ENCODE measurements around the gene HCLS1.
"Not testable (repeated sequence)": the region's sequence is repeated elsewhere in the genome, so short reads cannot be mapped to it uniquely, and the experiment has no call there.

The HCLS1 gene

DNA sequence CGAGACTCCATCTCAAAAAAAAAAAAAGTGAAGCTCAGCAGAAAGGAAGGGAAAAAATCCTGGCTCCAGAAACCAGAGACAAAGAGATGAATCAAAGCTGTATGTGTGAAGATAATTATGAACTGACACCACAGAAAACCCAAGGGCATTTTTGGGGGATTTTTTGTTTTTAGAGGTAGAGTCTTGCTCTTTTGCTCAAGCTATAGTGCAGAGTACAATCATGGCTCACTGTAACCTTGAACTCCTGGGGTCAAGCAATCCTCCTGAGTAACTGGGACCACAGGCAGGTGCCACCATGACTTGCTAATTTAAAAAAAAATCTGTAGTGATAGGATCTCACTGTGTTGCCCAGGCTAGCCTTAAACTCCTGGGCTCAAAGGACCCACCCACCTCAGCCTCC is 22.8 kb downstream of the HCLS1 start:
- Mint-ChIP-seq H3K4me1 (ENCODE audit: low read depth) (peaks cover 29% of the 10 kb centered on the region), H3K36me3 (ENCODE audit: low read depth) (peaks cover 84% of the 10 kb centered on the region), H3K9me3 (no peaks in the 10 kb centered on the region), H3K27ac (peak overlapping the region; percentile 81), H3K4me3 (no peak overlapping the region), H3K27me3 (no peaks in the 10 kb centered on the region)

DNA sequence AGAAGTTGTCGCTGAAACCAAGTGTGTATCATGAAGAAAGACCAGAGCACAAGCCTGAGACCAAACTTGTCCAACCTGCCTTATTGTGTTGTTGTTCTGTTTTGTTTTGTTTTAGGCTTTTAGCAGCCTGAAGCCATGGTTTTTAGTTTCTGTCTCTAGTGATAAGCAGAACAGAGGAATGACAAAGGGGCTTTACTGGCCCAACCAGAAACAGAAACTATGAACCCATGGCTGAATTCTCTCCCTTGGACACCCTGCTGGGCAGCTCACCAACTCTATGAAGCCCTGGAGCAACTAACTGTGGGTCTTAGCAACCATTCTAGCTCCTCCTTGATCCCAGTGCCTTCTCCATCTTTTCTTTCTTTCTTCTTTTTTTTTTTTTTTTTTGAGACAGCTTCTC is 30.3 kb downstream of the HCLS1 start:
- H3K36me3 Mint-ChIP-seq (ENCODE audit: low read depth), result peaks cover 50% of the 10 kb centered on the region
- no peaks in the 10 kb centered on the region for H3K9me3 Mint-ChIP-seq
- H3K4me3 Mint-ChIP-seq, result no peak overlapping the region
- H3K27ac Mint-ChIP-seq, result peak overlapping the region; percentile 22
- no peaks in the 10 kb centered on the region for H3K27me3 Mint-ChIP-seq
- no peaks in the 10 kb centered on the region for H3K4me1 Mint-ChIP-seq (ENCODE audit: low read depth)

DNA sequence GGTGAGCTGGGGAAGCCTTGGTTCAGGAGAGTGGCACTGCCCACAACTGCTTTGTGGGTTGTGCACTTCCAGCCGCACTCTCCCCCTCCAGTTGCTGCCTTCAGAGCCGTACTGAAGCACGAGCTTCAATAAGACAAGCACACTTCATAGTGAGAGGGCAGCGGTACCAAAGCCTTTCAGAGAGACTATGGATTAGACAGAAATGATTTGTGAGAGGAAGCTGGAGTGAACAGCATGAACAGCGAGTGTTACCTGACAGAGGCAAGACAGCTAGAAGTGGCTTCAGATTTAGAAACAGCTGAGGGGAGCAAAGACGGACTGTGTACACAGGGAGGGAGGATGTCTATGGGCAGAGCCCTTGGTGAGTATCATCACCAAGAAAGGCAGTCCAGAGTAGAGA is 31.1 kb downstream of the HCLS1 start:
- H3K4me1 Mint-ChIP-seq (ENCODE audit: low read depth), result no peaks in the 10 kb centered on the region
- no peak overlapping the region for H3K27ac Mint-ChIP-seq
- H3K27me3 Mint-ChIP-seq, result no peaks in the 10 kb centered on the region
- no peak overlapping the region for H3K4me3 Mint-ChIP-seq
- H3K9me3 Mint-ChIP-seq, result no peaks in the 10 kb centered on the region
- peaks cover 43% of the 10 kb centered on the region for H3K36me3 Mint-ChIP-seq (ENCODE audit: low read depth)

DNA sequence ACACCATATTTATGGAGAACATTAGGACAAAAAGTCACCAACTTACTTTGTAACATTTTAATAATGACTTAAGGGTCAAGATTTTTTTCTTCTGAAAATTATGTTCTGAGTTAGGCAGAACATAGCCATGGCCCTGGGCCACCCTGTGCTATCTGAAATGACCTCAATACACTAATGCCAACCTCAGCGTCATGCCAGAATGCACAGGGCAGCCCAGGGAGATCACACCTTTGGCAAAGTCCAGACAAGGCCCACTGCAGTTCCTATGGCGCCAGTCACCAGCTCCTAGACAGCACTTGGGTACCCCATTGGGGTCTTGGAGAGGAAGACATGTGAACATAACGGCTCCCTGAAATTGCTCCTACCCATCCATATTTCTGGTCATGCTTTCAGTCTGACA is 33.1 kb downstream of the HCLS1 start:
- no peak overlapping the region for H3K4me3 Mint-ChIP-seq
- peaks cover 28% of the 10 kb centered on the region for H3K36me3 Mint-ChIP-seq (ENCODE audit: low read depth)
- no peaks in the 10 kb centered on the region for H3K9me3 Mint-ChIP-seq
- no peaks in the 10 kb centered on the region for H3K27me3 Mint-ChIP-seq
- H3K27ac Mint-ChIP-seq, result no peak overlapping the region
- H3K4me1 Mint-ChIP-seq (ENCODE audit: low read depth), result no peaks in the 10 kb centered on the region

DNA sequence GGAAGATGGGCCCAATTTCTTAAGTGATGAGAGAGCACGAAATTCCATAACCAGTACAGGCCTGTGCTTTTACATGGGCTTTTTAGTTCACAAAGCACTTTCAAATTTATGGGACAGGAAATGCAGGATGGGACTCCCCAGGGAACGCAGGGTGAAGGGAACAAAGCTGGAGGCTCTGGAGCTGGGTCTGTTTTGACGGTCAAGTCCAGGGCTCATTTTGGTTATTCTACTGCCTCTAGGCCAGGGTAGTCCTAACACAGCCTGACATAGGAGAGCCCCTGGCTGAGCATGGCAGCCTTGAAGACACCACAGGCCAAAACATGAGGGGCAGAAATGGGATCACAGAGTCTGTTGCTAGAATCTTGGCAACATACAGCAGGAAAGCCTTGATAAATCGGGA is 33.5 kb downstream of the HCLS1 start:
- H3K4me3 Mint-ChIP-seq, result no peak overlapping the region
- no peak overlapping the region for H3K27ac Mint-ChIP-seq
- peaks cover 24% of the 10 kb centered on the region for H3K36me3 Mint-ChIP-seq (ENCODE audit: low read depth)
- no peaks in the 10 kb centered on the region for H3K9me3 Mint-ChIP-seq
- H3K27me3 Mint-ChIP-seq, result no peaks in the 10 kb centered on the region
- no peaks in the 10 kb centered on the region for H3K4me1 Mint-ChIP-seq (ENCODE audit: low read depth)

DNA sequence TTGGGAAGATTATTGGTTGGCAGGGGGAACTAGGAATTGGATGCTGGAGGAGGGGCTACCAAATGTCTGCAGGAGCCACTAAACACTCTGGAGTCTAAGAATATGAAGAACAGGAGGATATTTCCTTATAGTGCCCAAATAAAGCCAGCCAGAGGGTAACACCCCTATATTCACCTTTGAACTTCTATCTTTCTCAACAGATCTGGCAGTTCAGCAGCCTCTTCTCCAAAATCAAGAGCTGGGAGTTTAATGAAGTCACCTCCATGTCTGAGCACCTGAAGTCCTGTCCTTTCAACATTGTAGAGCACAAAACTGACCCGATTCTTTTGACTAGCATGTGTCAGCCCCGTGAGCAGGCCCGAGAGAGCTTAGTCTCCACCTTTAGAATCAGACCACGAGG is 34.2 kb downstream of the HCLS1 start:
- Mint-ChIP-seq H3K4me1 (ENCODE audit: low read depth) (no peaks in the 10 kb centered on the region), H3K9me3 (no peaks in the 10 kb centered on the region), H3K4me3 (no peak overlapping the region), H3K27me3 (peaks cover 3% of the 10 kb centered on the region), H3K27ac (no peak overlapping the region), H3K36me3 (ENCODE audit: low read depth) (peaks cover 16% of the 10 kb centered on the region)

DNA sequence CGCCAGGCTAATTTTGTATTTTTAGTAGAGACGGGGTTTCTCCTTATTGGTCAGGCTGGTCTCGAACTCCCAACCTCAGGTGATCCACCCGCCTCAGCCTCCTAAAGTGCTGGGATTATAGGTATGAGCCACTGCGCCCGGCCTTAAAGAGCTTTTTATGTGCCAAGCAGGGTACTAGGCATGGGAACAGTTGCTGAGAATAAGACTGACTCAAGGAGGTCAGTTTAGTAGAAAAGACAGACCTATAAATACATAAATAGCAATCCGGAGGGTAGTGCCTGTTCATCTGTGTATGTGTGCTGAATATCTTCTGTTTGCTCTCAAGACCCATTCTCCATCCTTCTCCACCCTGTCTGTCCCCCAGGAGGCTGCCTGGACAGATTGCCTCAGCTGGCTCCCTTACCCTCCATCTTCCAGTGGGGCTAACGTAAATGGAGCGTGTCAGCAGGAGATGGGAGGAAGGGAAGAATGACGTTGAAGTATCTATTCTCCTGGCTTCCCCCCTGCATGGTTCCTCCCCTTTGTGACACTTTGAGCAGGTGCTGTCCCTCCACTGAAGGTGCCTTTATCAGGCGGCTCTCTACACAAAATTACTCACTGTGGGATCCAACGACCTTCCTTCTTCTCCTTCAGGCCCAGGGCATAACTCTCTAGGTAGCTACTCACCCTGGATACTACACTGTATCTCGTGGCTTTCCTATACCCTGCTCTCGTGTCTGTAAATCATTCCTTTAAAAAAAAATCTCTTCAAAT is 36.4 kb downstream of the HCLS1 start:
- H3K27ac Mint-ChIP-seq, result no peak overlapping the region
- no peak overlapping the region for H3K4me3 Mint-ChIP-seq
- H3K9me3 Mint-ChIP-seq, result no peaks in the 10 kb centered on the region
- no peaks in the 10 kb centered on the region for H3K36me3 Mint-ChIP-seq (ENCODE audit: low read depth)
- peaks cover 5% of the 10 kb centered on the region for H3K27me3 Mint-ChIP-seq
- no peaks in the 10 kb centered on the region for H3K4me1 Mint-ChIP-seq (ENCODE audit: low read depth)

DNA sequence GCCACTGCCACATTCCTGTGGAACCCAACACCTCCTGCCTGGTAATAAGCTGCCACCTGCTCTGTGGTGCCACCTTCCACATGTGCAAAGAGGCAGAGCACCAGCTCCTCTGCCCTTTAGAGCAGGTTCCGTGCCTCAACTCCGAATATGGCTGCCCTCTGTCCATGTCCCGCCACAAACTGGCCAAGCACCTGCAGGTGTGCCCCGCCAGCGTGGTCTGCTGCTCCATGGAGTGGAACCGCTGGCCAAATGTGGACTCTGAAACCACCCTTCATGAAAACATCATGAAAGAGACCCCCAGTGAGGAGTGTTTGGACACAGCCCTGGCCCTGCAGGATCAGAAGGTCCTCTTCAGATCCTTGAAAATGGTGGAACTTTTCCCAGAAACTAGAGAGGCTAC is 39.2 kb downstream of the HCLS1 start:
- Mint-ChIP-seq H3K27ac (no peak overlapping the region), H3K4me1 (ENCODE audit: low read depth) (no peaks in the 10 kb centered on the region), H3K4me3 (no peak overlapping the region), H3K36me3 (ENCODE audit: low read depth) (no peaks in the 10 kb centered on the region), H3K9me3 (no peaks in the 10 kb centered on the region), H3K27me3 (peaks cover 5% of the 10 kb centered on the region)

DNA sequence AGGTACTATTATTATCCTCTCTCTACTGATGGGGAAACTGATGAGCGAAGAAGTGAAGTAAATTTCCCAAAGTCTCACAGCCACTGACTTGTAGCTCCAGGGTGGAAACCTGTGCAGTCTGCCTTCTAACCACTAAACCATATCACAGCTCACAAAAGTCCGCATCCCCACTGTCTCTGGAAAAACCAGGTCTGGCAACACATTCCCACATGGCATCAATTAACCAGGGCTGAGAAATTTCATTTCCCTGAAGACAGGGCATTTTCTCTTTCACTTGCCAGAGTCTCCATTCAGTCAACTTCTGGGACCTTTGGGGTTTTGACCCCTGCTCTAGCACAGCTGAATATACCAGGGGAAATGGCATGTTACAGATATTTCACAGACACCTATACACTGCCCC is 41.0 kb downstream of the HCLS1 start:
- no peaks in the 10 kb centered on the region for H3K4me1 Mint-ChIP-seq (ENCODE audit: low read depth)
- H3K4me3 Mint-ChIP-seq, result no peak overlapping the region
- H3K36me3 Mint-ChIP-seq (ENCODE audit: low read depth), result no peaks in the 10 kb centered on the region
- no peak overlapping the region for H3K27ac Mint-ChIP-seq
- H3K9me3 Mint-ChIP-seq, result no peaks in the 10 kb centered on the region
- peaks cover 5% of the 10 kb centered on the region for H3K27me3 Mint-ChIP-seq

DNA sequence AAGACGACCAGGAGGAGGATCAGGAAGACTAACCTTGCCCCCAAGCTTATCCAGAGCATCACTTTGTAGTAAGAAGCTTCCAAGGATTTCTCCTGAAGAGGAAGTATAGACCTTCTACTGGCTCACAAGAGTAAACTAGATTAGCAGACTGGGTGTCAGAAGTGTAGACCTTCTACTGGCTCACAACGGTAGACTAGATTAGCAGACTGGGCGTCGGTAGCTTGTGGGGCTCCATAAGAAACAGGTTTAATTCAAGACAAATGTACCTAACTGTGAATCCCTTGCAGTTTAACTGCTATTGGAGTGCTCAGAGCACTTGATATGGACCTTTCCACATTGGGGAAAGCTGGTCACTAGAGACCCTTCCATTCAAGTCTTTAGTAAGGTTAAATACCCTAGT is 54.6 kb downstream of the HCLS1 start:
- H3K27ac Mint-ChIP-seq, result no peak overlapping the region
- no peaks in the 10 kb centered on the region for H3K36me3 Mint-ChIP-seq (ENCODE audit: low read depth)
- H3K4me3 Mint-ChIP-seq, result no peak overlapping the region
- H3K9me3 Mint-ChIP-seq, result no peaks in the 10 kb centered on the region
- H3K27me3 Mint-ChIP-seq, result no peaks in the 10 kb centered on the region
- no peaks in the 10 kb centered on the region for H3K4me1 Mint-ChIP-seq (ENCODE audit: low read depth)

DNA sequence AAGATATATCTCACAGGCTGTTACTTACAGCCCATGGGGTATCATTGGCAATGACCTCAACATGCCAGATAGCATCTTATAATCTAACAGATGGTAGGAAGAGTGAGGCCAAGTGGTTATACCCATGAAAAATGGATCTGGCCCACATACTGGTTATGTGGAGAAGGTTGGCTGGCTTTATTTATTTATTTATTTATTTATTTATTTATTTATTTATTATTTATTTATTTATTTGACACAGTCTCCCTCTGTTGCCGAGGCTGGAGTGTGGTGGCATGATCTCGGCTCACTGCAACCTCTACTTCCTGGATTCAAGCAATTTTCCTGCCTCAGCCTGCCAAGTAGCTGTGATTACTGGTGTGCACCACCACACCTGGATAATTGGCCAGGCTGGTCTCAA is 55.9 kb downstream of the HCLS1 start:
- no peaks in the 10 kb centered on the region for H3K4me1 Mint-ChIP-seq (ENCODE audit: low read depth)
- H3K27me3 Mint-ChIP-seq, result no peaks in the 10 kb centered on the region
- H3K9me3 Mint-ChIP-seq, result no peaks in the 10 kb centered on the region
- H3K4me3 Mint-ChIP-seq, result no peak overlapping the region
- no peak overlapping the region for H3K27ac Mint-ChIP-seq
- H3K36me3 Mint-ChIP-seq (ENCODE audit: low read depth), result no peaks in the 10 kb centered on the region

DNA sequence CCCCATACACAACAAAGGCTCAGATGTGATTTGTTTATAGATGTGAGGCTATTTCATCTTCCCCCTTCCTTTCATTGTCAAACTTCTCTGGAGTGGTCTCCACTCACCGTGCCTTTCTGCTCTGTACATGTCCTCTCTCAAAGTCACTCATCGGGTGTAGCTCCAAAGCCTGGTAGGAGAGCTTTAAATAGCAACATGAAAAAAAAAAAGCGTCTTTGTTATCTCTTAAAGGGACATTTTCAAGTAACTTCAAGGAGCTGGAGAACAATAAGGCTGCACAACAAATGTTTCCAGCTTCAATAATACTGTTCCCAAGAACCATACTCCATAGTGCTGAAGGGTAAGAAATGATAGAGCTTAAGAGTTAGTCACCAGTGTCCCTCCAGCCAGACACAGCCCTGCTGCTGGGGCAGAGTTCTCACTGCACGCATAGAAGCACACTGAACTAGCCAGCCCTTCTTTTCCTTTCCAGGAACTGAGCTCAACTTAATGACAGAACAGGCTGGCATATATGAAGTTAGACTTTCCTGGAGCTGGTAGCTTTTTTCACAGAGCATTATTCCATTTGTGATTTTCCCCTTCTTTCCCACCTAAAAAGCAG is 59.4 kb downstream of the HCLS1 start:
- Mint-ChIP-seq H3K4me1 (ENCODE audit: low read depth) (no peaks in the 10 kb centered on the region), H3K36me3 (ENCODE audit: low read depth) (no peaks in the 10 kb centered on the region), H3K27me3 (no peaks in the 10 kb centered on the region), H3K4me3 (no peak overlapping the region), H3K9me3 (no peaks in the 10 kb centered on the region), H3K27ac (no peak overlapping the region)

DNA sequence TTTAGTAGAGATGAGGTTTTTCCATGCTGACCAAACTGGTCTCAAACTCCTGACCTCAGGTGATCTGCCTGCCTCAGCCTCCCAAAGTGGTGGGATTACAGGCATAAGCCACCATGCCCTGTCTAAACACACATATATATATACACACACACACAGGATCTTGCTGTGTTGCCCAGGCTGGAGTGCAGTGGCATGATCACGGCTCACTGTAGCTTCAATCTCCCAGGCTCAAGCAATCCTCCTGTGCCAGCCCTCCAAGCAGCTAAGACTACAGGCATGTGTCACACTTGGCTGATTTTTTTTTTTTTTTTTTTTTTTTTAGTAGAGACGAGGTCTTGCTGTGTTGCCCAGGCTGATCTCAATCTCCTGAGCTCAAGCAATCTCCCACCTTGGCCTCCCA is 60.8 kb downstream of the HCLS1 start:
- H3K36me3 Mint-ChIP-seq (ENCODE audit: low read depth), result not testable (repeated sequence)

DNA sequence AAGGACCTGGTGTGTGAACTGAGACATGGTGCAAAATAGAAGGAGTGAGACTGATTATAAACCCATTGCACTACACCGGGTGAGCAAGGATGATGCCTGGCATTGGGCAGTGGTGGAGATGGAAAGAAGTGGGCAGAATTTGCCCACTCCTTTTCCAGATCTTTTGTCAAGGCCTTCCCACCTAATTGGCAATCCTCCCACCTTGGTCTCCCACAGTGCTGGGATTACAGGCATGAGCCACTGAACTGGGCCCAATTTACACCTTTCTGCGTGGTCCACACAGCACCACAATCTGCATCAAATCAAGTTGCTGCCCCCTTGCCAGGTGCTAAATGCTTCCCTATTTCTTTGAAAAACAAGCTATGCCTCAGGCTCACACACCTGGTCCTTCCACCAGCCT is 62.1 kb downstream of the HCLS1 start:
- no peaks in the 10 kb centered on the region for H3K4me1 Mint-ChIP-seq (ENCODE audit: low read depth)
- no peak overlapping the region for H3K27ac Mint-ChIP-seq
- no peaks in the 10 kb centered on the region for H3K9me3 Mint-ChIP-seq
- no peaks in the 10 kb centered on the region for H3K36me3 Mint-ChIP-seq (ENCODE audit: low read depth)
- H3K27me3 Mint-ChIP-seq, result no peaks in the 10 kb centered on the region
- H3K4me3 Mint-ChIP-seq, result no peak overlapping the region

More for the DNA sequence above, 60.8 kb downstream of the HCLS1 start:
- not testable (repeated sequence) for H3K4me1 Mint-ChIP-seq (ENCODE audit: low read depth); H3K27me3 Mint-ChIP-seq; H3K4me3 Mint-ChIP-seq; H3K27ac Mint-ChIP-seq; H3K9me3 Mint-ChIP-seq

DNA sequence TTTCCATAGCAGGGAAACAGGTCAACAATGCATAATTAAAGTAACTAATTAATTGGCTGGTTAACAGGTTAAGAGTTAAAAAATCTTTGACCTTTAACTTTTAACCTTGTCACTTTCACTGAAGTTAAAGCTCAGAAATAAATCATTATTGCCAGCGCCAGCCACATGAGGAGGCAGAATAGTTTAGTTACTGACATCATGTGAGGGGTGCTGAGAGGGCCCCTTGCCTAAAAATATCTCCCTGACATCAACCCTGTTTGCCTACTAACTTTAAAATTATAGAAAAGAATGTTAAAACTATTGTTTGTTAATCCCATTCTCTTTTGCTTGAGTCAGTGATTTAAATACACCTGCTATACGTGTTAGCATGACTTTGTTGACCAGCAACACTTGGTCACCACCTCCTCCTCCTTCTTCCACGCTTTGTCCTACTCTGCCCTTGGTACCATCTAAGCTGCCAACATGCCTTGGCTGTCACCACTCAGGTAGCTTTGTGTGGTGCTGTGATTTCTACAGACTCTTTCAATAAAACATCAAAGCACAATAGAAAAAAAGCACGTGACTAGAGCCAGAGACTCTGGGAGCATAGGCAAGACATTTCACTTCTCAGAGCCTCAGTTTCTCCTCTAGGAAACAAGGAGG is 64.8 kb downstream of the HCLS1 start:
- Mint-ChIP-seq H3K36me3 (ENCODE audit: low read depth) (no peaks in the 10 kb centered on the region), H3K4me1 (ENCODE audit: low read depth) (no peaks in the 10 kb centered on the region), H3K9me3 (no peaks in the 10 kb centered on the region), H3K27me3 (no peaks in the 10 kb centered on the region), H3K4me3 (no peak overlapping the region), H3K27ac (no peak overlapping the region)

DNA sequence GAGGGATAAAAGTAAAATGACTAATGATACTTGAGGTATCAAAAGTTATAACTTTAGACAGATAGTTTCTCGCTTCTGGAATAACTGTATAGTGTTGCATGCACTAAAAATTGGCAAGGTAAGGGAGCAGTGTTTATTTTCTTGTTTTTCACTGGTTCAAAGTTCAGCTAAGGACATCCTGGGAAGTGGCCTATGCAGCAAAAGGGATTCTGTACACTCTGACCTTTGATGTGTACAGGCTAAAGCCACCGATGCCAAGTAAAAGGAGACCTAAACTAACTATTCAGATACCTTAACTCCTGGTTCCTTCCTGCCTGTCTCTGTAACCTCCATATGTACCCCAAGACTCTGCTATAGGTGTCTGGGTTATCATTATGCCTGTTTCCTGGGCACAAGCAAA is 65.9 kb downstream of the HCLS1 start:
- H3K4me1 Mint-ChIP-seq (ENCODE audit: low read depth), result no peaks in the 10 kb centered on the region
- no peaks in the 10 kb centered on the region for H3K27me3 Mint-ChIP-seq
- no peaks in the 10 kb centered on the region for H3K9me3 Mint-ChIP-seq
- no peaks in the 10 kb centered on the region for H3K36me3 Mint-ChIP-seq (ENCODE audit: low read depth)
- H3K4me3 Mint-ChIP-seq, result no peak overlapping the region
- no peak overlapping the region for H3K27ac Mint-ChIP-seq
